Psoas muscle (tissue), 8 donors: ENCODE results near the gene HOMER2. TPM values are rescaled to one million over a fixed set of nuclear protein-coding genes. Genes with fewer than 3 reads are reported as not detected.

Source experiments
- ATAC-seq, 4 donors: fragments of 200-7000 bp; cut with Tn5 transposase; one replicate each; pipeline ENCODE4 v1.9.1; 2020; ENCODE audit warnings: moderate library complexity in 3 of 4, mild to moderate bottlenecking in 2 of 4
- DNase-seq, 2 donors: peaks; one replicate each; pipeline ENCODE4 v3.0.0-alpha.2; 2020
- H3K27ac ChIP-seq: fragments of 200-600 bp; one replicate; pipeline ENCODE4 v1.8.0; 2022
- H3K27me3 ChIP-seq, 3 donors: fragments of 200-600 bp in 1 of 3; one replicate each; pipeline versions ENCODE4 v1.6.1 to v1.8.0; 2013 to 2022; ENCODE audit warnings: low read length in 2 of 3, mild to moderate bottlenecking in 2 of 3, moderate library complexity in 1 of 3; ENCODE audit not compliant: insufficient read depth in 3 of 3
- H3K36me3 ChIP-seq, 2 donors: fragments of 200-600 bp in 1 of 2; one replicate each; pipeline versions ENCODE4 v1.6.1 to v1.8.0; 2013 to 2022; ENCODE audit warnings: low read depth in 1 of 2, mild to moderate bottlenecking in 1 of 2, moderate library complexity in 1 of 2; ENCODE audit not compliant: insufficient read depth in 1 of 2
- H3K4me1 ChIP-seq: fragments of 200-600 bp; one replicate; pipeline ENCODE4 v1.8.0; 2022
- H3K4me3 ChIP-seq: fragments of 200-600 bp; one replicate; pipeline ENCODE4 v1.8.0; 2022; ENCODE audit warnings: mild to moderate bottlenecking
- H3K9me3 ChIP-seq: fragments of 200-600 bp; one replicate; pipeline ENCODE4 v1.8.0; 2022
- CTCF ChIP-seq: fragments of 200-600 bp; IDR thresholded peaks from one replicate; pipeline ENCODE4 v1.8.0; 2022; ENCODE audit warnings: antibody characterized with exemption
- WGBS, 3 donors: extraction: QIAGEN DNeasy Blood & Tissue Kit; methylation state at CpG; one replicate each; pipeline versions ENCODE4 v1.1.6 to v1.1.7; 2013; 5-methylcytosine and 5-hydroxymethylcytosine counted together
- intact Hi-C, 2 donors: fragments of 100-400 bp; cut with DNase I; formaldehyde crosslinking; loops; one replicate each; pipeline versions ENCODE4 v1.11.0 to v1.14.2; 2022
- polyA plus RNA-seq, 3 donors: library from polyadenylated mRNA; stranded (reverse); fragments of 200-250 nt; gene quantifications; one replicate each; pipeline ENCODE4 v1.2.3, GENCODE V29; 2013
- total RNA-seq, 4 donors: library from RNA; stranded (reverse); fragmentation: NEBNext Ultra II Directional in 2 of 4; extraction: Animal tissue kit (Norgen Biotek cat#: 25700) in 2 of 4; gene quantifications; one replicate each; pipeline versions ENCODE4 v1.2.1 to v1.2.4, GENCODE V29; 2021 to 2023
- donor health status: healthy with polysubstance abuse.
- donor health status: DM: no; HTN: no; CAD: no; lungs with moderate emphysema.
- donor health status: Bipolar disorder and iron deficiency.
- donor health status: healthy.
- donor health status: DM: yes; HTN: yes; CAD: no.
- donor health status: DM: no; HTN: no; CAD: no.
- donor health status: DM: no; HTN: no; CAD: no.
- donor health status: DM: yes; HTN: yes; CAD: no.

The HOMER2 gene
- total and polyA plus RNA-seq, 7 donors = 27.2 to 119 (median 53.9) TPM

DNA sequence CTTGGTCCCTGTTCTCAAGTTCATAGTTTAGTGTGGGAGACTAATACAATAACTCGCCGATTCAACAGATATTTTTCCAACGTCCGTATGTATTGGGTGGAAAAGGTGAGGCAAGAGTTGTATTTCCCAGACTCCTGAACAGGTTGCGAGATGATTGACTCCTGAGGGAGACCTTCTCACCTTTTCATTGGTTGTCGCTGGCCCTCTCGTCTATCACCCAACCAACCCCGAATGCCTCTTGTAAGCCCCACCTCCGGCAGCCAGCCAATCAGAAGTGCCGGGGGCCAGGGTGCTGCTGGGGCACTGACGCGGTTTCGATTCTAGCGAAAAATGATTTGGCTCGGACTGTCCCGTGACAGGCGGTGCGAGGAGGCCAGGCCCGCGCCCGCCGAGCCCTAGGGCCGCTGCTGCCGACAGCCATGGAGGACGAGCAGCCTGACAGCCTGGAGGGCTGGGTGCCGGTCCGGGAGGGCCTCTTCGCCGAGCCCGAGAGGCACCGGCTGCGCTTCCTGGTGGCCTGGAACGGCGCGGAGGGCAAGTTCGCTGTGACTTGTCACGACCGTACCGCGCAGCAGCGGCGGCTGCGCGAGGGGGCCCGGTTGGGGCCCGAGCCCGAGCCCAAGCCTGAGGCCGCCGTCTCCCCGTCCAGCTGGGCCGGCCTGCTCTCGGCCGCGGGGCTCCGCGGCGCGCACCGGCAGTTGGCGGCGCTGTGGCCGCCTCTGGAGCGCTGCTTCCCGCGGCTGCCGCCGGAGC is 143.0 kb downstream of the HOMER2 start, which contains the start of gene WHAMM:
Gene WHAMM, plus strand, starts transcription at position 321 of the 753 bp plus-strand sequence. Its CDS starts 99 bp downstream, at position 420.
- DNase-seq (peak; percentile 99), ATAC-seq (peak; percentile 86 to 91 (median 86))
- peaks cover 50% of the 10 kb centered on the region for H3K4me1 ChIP-seq
- no peaks in the 10 kb centered on the region for H3K27me3 ChIP-seq
- WGBS, 3 donors = 0% methylated on average over 52 to 67 of the region's 67 CpGs
- intact Hi-C loops = loop anchor here in 1 of 2 donors (1.0 kb wide), 1 partner anchor 59 kb away; no protein-coding TSS in a partner anchor
- TF ChIP-seq CTCF = no peak
- peak within 1 kb of the TSS; percentile 100 for H3K27ac ChIP-seq
- peak within 1 kb of the TSS; percentile 92 for H3K4me3 ChIP-seq
- H3K36me3 ChIP-seq = peaks cover 0 to 17% of the 10 kb centered on the region in 2 donors
- H3K9me3 ChIP-seq = no peaks in the 10 kb centered on the region

DNA sequence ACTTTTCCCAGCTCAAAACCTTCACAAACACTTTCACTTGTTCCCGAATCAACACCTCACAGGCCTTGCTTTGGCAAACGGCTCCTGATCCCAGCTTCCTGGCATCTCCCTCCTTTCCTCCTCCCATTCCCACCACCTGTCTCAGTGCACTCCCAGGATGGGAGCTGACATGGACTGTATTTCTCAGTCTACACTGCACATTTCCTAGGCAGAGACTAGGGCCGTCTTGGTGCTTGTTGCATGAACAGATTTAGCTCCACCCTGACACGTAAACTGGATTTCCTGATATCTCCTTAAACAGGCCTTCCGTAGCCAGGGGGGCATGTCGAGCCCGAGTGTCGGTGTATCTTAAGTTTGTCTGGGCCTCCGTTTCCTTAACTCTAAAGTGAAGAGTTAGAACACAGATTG is 143.9 kb downstream of the HOMER2 start:
- Histone ChIP-seq H3K9me3 (no peaks in the 10 kb centered on the region), H3K27me3 (no peaks in the 10 kb centered on the region), H3K36me3 (peaks cover 0 to 9% of the 10 kb centered on the region in 2 donors), H3K27ac (peak overlapping the region; percentile 100), H3K4me3 (peak overlapping the region; percentile 92), H3K4me1 (peaks cover 49% of the 10 kb centered on the region)
- intact Hi-C loops = no loop called here
- WGBS, 3 donors = 24 to 52% (median 35%) methylated on average over 9 of the region's 9 CpGs
- no peak for TF ChIP-seq CTCF
- ATAC-seq (peak in 3 of 4 donors; percentile 12 to 25 (median 25)), DNase-seq (no peak)

DNA sequence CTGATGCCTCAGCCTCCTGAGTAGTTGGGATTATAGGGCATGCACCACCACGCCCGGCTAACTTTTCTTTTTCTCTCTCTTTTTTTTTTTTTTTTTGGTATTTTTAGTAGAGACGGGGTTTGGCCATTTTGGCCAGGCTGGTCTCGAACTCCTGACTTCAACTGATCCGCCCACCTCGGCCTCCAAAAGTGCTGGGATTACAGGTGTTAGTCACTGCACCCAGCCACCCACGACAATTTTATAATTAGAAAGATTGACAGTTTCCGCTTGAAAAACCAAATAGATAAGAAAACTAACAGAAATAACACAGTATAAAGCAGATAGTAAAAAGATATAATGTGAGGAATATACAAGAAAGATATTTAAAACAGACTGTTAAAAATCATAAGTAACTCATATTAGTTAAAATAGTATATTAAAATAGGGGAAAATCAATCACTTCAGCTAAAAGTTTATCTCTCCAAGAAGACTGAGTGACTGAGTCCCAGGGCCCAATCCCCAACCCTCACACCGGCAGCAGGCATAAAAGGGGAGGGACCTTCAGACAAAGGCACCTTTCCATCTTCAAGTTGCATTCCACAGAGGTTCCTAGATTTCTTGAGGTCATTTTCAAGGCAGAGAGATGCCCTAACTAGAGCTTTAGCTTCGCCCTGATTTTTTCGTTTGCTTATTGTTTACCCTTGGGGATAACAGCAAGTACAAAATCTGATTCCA is 144.4 kb downstream of the HOMER2 start:
- intact Hi-C loops = no loop called here
- Histone ChIP-seq H3K9me3 (no peaks in the 10 kb centered on the region), H3K27ac (peak overlapping the region; percentile 100), H3K27me3 (no peaks in the 10 kb centered on the region), H3K4me1 (peaks cover 48% of the 10 kb centered on the region), H3K4me3 (peak overlapping the region; percentile 92), H3K36me3 (peaks cover 0 to 3% of the 10 kb centered on the region in 2 donors)
- 66 to 72% (median 72%) methylated on average over 11 of the region's 11 CpGs for WGBS, 3 donors
- no peak for ATAC-seq
- TF ChIP-seq CTCF = no peak
- no peak for DNase-seq

DNA sequence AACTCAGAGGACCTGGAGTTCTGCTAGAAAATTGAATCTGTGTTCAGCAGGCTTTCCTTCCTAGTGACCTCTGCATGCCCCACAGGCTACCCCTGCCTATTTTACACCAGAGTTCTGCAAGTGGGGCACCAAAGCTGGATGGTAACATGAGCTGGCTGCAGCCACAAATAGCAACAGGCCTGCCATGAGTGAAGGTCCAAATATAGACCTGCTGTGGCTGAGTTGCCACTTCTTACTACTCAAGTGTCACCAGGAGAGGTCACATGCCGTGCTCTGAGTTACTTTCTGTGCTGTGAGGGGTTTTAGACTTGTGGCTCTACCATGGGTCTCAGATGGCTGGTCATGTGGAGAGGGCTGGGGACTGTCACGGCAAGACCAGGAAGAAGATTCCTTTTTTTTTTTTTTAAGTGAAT is 146.5 kb downstream of the HOMER2 start, which contains the start of gene FSD2:
Gene FSD2, minus strand, starts transcription at position 76 of the 413 bp plus-strand sequence. CDS start 18,679 bp downstream, outside the sequence.
- peak within 1 kb of the TSS; percentile 100 for H3K27ac ChIP-seq
- DNase-seq (peak; percentile 67 to 87), ATAC-seq (peak; percentile 71 to 81 (median 76))
- H3K27me3 ChIP-seq = no peaks in the 10 kb centered on the region
- peak within 1 kb of the TSS; percentile 68 for H3K4me3 ChIP-seq
- intact Hi-C loops = no loop called here
- TF ChIP-seq CTCF = no peak
- WGBS, 3 donors = 12 to 21% (median 19%) methylated on average over 2 of the region's 2 CpGs
- peaks cover 48% of the 10 kb centered on the region for H3K4me1 ChIP-seq
- H3K36me3 ChIP-seq = peaks cover 0 to 10% of the 10 kb centered on the region in 2 donors
- no peaks in the 10 kb centered on the region for H3K9me3 ChIP-seq
